ENCODE measurements around the gene ANKFN1. TPM values are rescaled to one million over a fixed set of nuclear protein-coding genes. Genes with fewer than 3 reads are reported as not detected.
A peak's percentile ranks its signal among the peaks of the same experiment; 100 is the strongest.

Gene ANKFN1
- polyA plus RNA-seq, 3 donors: 0.42 to 0.86 (median 0.52) TPM

GRCh38 chr17:56432443-56432842 lies 279.2 kb downstream of the ANKFN1 start:
- no peak for DNase-seq (ENCODE audit: low read depth in 3 of 3, low spot score in 2 of 3)

- DNase-seq (ENCODE audit: low read depth in 3 of 3, low spot score in 2 of 3): no peak
Observed at GRCh38 chr17:56434610-56435009, 281.3 kb downstream of the ANKFN1 start.

- no peak for DNase-seq (ENCODE audit: low read depth in 3 of 3, low spot score in 2 of 3)
Observed at GRCh38 chr17:56436142-56436541, 282.9 kb downstream of the ANKFN1 start.

- DNase-seq (ENCODE audit: low read depth in 3 of 3, low spot score in 2 of 3): no peak
Observed at GRCh38 chr17:56440419-56440818, 287.1 kb downstream of the ANKFN1 start.

DNA sequence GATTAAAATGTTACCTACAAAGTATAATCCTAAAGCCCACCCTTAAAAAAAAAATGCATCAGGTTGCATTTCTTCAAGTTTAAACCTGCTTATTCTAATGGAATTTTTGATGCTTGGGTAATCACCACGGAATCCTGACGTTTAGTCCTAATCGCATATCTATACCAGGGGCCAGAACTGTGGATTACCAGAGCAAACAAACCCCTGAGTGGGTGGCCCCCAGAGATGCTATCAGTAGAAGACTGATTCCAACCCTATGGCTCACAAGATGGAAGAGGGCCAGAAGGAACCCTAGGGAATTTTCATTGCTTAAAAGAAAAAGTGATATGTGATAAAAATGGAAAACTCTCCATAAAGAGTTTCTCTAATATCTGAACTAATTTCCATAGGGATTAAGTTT lies 288.0 kb downstream of the ANKFN1 start:
- no peak for DNase-seq (ENCODE audit: low read depth in 3 of 3, low spot score in 2 of 3)

GRCh38 chr17:56445692-56446411 lies 292.6 kb downstream of the ANKFN1 start:
- no peak for DNase-seq (ENCODE audit: low read depth in 3 of 3, low spot score in 2 of 3)

DNA sequence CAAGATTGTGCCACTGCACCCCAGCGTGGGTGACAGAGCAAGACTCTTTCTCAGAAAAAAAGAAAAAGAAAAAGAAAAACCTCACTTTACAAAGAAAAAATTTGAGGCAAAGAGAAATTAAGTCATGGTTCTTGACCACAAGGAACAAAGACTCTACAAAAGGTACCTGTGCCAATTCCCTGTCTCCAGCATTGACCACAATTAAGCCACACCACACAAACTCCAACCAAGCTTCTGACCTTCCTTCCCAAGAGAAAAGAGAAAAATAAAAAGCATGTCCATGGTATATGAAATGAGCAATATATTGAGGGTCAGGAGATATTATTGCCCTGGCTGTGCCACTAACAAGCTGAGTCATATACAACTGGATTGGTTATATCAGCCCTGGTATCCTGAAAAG lies 293.9 kb downstream of the ANKFN1 start:
- DNase-seq (ENCODE audit: low read depth in 3 of 3, low spot score in 2 of 3): no peak

DNA sequence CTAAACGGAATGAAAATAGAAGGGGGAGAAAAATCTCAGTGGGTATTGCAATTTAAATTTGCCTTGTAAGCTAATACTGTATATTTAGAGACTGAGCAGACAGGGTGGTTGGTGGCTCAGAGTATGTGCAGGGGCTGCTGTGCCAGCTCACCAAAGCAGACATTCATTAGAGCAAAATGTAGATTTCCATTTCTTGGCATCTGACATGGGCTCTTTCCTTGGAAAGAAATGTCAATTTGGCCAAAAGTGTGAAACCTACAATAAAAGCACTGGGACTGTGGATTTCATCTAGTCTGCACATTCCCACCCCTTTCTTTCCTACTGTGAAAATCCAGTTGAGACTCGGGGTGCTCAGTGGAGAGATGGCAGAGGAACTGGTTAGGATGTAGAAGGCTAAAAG lies 295.1 kb downstream of the ANKFN1 start:
- DNase-seq (ENCODE audit: low read depth in 3 of 3, low spot score in 2 of 3): no peak

GRCh38 chr17:56449176-56449575 lies 295.9 kb downstream of the ANKFN1 start:
- no peak for DNase-seq (ENCODE audit: low read depth in 3 of 3, low spot score in 2 of 3)

GRCh38 chr17:56451629-56452028 lies 298.4 kb downstream of the ANKFN1 start:
- no peak for DNase-seq (ENCODE audit: low read depth in 3 of 3, low spot score in 2 of 3)

GRCh38 chr17:56452461-56452860 lies 299.2 kb downstream of the ANKFN1 start:
- DNase-seq (ENCODE audit: low read depth in 3 of 3, low spot score in 2 of 3): no peak

DNA sequence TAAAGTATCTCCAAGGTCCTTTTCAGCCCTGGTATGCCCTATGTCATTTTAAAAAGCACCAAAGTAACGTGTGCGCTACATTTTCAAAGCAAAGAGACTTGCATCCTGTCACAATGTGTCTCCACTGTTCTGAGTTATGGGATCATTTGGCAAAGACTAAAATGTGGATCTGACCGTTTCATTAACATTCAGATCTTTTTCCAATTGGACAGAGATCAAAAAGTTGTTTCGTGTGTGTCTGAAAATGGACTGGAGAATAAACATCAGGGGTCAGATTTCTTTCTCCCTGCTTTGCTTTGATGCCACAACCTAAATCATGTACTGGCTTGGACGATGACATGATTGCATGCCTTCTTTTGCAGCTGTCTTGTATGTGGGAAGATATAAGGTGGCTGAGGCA lies 304.2 kb downstream of the ANKFN1 start:
- no peak for DNase-seq (ENCODE audit: low read depth in 3 of 3, low spot score in 2 of 3)

DNA sequence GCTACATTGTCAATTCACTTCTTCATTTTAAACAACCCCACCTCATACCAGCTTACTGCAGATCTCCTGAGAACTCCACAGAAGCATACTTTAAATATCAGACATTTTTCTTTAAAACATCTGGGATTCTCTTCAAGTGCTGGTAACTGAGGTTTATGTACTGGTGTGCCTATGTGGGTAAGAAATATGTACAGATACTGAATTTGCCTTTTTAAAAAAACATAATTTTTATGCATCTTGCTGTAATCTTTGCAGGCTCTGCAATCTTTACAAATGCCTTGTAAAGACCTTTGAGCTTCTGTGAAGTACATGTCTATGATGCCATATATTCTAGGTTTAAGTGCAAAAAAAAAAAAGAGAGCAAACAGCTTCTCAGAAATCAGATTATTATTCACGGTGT lies 312.6 kb downstream of the ANKFN1 start:
- DNase-seq (ENCODE audit: low read depth in 3 of 3, low spot score in 2 of 3): no peak

DNA sequence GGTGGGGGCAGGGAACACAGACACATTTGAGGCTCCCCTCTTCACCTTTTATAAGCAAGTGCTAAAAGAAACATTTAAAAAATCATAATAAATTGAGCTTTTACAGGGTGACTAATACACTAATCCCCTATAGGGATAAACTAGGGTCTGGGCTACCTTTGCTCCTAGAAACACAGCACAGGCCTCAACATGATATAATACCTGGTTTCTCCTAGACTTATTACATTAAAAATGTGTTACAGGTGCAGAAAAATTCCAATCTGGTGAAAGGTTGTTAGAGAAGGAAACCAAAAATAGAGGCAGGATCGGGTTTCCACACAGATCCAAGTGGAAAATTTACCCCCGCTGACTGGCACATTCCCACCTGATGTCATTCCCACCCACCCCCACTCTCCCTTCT lies 315.6 kb downstream of the ANKFN1 start:
- DNase-seq (ENCODE audit: low read depth in 3 of 3, low spot score in 2 of 3): no peak

- no peak for DNase-seq (ENCODE audit: low read depth in 3 of 3, low spot score in 2 of 3)
Observed at GRCh38 chr17:56471696-56472095, 318.4 kb downstream of the ANKFN1 start.

GRCh38 chr17:56475116-56475515 lies 321.8 kb downstream of the ANKFN1 start:
- DNase-seq (ENCODE audit: low read depth in 3 of 3, low spot score in 2 of 3): no peak

GRCh38 chr17:56478836-56479447 lies 325.7 kb downstream of the ANKFN1 start:
- peak in 1 of 3 donors; percentile 4 for DNase-seq (ENCODE audit: low read depth in 3 of 3, low spot score in 2 of 3)

- DNase-seq (ENCODE audit: low read depth in 3 of 3, low spot score in 2 of 3): no peak
Observed at GRCh38 chr17:56480501-56480900, 327.2 kb downstream of the ANKFN1 start.

DNA sequence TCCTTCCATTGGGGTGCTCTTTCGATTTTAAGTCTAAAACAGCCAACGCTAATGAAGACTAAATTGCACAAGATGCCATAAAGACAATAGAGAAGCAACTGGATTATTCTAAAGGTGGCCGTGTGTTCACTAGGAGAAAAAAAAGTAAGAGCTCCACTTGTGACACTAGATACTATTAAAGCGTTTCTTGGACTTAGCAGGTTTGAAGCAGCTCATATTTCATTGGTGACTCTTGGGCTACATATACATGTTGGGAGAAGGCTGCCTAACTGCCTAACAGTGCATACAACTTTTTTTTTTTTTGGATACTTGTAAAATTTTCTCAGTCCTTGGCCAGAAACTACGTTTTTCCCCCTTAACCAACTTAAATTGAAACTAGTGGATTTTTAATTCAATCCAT lies 328.4 kb downstream of the ANKFN1 start:
- DNase-seq (ENCODE audit: low read depth in 3 of 3, low spot score in 2 of 3): peak in 1 of 3 donors; percentile 4

- no peak for DNase-seq (ENCODE audit: low read depth in 3 of 3, low spot score in 2 of 3)
Observed at GRCh38 chr17:56482229-56482628, 329.0 kb downstream of the ANKFN1 start.

GRCh38 chr17:56486732-56487131 lies 333.5 kb downstream of the ANKFN1 start:
- no peak for DNase-seq (ENCODE audit: low read depth in 3 of 3, low spot score in 2 of 3)

DNA sequence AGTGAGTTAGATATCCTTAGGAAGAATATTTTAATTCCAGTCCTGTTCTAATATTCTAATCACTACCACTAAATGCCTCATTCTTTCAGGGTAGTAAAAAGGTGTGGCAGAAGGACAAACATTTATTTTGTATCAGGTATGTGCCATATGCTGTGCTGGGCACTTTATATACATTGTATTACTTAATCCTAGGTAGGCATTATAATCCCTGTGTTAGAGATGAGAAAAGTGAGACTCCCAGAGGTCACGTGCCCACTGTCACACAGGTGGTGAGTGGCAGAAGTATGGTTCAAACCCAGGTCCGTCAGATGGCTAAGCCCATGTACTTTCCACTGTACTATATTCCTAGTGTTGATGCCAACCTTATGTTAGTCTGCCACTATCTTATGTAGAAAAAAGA lies 335.5 kb downstream of the ANKFN1 start:
- no peak for DNase-seq (ENCODE audit: low read depth in 3 of 3, low spot score in 2 of 3)

DNA sequence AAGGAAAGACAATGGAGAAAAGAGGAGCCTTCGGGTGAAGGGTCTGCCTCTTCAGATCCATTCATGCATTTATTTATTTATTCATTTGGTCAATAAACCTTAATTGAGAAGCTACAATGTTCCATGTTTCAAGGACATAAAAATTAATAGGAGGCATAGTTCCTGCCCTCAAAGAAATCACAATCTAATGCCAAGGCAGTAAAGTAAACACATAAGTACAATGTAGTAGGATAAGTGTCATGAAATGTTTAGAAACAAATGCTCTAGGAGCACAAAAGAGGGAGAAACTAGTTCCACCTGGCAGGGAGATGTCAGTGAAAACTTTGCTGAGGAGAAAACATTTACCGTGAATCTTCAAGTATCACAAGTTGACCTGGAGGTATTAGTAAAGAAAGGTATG lies 336.7 kb downstream of the ANKFN1 start:
- DNase-seq (ENCODE audit: low read depth in 3 of 3, low spot score in 2 of 3): no peak

All from right renal cortex interstitium (tissue), 3 donors.